Stimulated activated CD4-positive, alpha-beta T cell treated with anti-CD3 and anti-CD28 coated beads, Interleukin-12 subunit alpha, Interleukin-12 subunit beta, amount 100 ng/mL, for 24 hours (primary cell): ENCODE data around the gene LIPE.

Source experiments
- DNase-seq, 2 experiments: peaks; one replicate each; pipeline ENCODE4 v3.0.0-alpha.2; 2020; ENCODE audit warnings: low read depth in 2 of 2

The LIPE gene

DNA sequence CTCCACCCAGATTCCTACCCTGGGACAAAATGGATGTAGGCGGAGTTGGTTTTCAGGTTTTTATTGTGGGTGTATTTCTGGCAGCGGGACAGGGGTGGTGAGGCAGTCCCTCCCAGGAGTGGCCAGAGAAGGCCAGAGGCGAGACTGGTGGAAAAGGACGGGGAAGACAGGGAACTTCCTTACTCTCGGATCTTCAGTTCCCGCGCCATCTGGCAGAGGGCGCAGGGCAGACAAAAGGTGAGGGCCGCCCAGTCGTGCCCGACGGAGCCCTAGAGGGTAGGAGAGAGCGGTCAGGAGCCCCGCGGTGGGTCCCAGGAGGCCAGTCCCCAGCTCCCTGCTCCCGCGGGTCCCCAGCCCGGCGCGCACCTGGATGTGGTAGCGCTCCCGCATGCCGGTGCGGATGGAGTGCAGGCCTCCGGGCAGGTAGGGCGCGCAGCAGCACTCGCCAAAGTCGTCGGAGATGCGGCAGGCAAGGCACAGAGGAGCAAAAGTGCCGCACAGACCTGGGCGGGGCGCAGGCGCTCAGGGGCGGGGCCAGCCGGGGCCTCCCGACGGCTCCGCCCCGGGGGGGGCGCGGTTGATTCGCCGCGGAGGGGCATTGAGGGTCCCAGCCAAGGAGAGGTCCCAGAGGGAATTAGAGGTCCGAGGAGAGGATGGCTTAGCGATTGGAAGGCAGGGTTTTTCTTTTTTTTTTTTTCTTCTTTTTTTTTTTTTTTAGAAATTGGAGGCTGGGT lies 40.0 kb downstream of the LIPE start:
- DNase-seq = peak; percentile 33 to 63

DNA sequence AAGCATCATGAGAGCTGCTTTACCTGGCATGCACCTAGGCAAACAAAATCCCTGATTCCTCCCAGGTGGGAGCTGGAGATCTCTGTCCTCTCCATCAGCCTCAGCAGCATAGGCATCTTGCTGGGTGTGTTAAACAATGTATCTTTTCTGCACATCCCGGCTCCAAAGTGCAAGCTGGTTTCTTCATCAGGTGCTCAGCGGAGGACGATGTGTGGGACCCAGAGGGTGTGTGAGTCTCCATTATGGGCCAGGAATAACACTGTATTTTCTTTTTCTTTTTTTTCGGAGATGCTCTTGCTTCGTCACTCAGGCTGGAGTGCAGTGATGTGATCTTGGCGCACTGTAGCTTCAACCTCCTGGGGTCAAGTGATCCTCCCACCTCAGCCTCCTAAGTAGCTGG lies 47.0 kb downstream of the LIPE start:
- DNase-seq = no peak

DNA sequence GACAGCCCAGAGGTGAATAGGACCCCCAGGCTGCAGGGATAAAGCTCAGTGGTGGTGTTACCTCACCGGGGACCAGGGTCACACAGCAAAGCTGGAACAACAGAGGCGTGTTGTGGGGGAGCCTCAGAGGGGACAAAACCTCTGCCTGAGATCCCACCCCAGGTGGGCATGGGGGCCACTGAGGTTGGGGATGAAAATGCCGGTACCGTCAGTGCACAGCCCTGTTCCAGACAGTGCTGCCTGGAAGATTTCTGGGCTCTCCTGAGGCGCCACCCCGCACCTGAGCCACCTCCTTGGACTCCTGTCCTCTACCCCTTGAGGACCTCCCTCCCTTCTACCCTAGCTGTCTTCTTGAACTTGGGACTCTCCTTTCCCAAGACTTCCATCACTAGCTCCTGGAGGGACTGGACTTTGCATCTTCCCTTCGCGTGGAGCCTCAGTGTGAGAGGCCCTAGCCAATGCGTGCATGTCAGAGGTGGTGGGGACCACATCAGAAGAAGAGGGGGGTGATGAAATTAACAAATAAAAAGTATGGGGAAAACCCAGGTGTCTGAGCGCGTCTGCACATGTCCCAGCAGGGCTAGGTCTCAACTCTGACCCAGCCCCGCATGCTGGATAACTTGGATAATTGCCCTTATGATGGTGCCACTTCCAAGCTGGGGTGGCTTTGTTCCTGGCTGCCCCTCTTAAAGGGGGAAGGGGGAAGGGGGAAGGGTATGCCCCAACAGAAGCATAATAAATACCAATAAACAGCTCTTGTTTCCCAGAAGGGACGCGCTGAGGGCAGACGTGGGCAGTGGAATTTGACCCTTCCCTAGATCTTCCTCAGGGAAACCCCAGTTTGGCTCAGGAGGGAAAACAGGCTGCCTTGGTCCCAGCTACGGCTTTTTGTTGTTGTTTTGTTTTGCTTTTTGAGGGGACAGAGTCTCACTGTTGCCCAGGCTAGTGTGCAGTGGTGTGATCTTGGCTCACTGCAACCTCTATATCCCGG lies 48.7 kb downstream of the LIPE start:
- no peak for DNase-seq

DNA sequence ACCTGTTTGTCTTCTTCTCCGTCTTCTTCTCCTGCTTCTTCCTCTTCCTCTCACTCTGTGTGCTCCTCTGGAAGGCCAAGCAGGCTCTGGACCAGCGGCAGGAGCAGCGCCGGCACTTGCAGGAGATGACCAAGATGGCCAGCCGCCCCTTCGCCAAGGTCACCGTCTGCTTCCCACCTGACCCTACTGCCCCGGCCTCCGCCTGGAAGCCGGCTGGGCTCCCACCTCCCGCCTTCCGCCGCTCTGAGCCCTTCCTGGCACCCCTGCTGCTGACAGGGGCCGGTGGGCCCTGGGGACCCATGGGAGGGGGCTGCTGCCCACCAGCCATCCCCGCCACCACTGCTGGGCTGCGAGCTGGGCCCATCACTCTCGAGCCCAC lies 51.0 kb downstream of the LIPE start:
- no peak for DNase-seq

- no peak for DNase-seq
Measured at GRCh38 chr19:42375415-42376176, 51.6 kb downstream of the LIPE start.

- DNase-seq = no peak
Measured at GRCh38 chr19:42374826-42375376, 52.3 kb downstream of the LIPE start.

- no peak for DNase-seq
Measured at GRCh38 chr19:42370626-42371175, 56.5 kb downstream of the LIPE start.

- DNase-seq = no peak
Measured at GRCh38 chr19:42370068-42370520, 57.1 kb downstream of the LIPE start.

- no peak for DNase-seq
Measured at GRCh38 chr19:42369433-42370067, 57.6 kb downstream of the LIPE start.

- DNase-seq = no peak
Measured at GRCh38 chr19:42368765-42369164, 58.4 kb downstream of the LIPE start.

GRCh38 chr19:42368360-42368759 lies 58.8 kb downstream of the LIPE start:
- no peak for DNase-seq

DNA sequence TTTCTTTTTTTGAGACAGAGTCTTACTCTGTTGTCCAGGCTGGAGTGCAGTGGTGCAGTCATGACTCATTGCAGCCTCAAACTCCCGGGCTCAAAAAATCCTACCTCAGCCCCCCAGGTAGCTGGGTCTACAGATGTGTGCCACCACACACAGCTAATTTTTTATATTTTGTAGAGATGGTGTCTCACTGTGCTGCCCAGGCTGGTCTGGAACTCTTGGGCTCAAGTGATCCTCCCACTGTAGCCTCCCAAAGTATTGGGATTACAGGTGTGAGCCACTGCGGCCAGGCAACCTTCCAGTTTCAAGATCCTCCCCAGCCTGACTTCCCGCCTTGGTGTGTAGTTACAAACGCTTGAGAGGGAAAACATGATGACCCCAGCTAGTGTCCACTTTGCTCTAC lies 59.3 kb downstream of the LIPE start:
- DNase-seq = no peak

DNA sequence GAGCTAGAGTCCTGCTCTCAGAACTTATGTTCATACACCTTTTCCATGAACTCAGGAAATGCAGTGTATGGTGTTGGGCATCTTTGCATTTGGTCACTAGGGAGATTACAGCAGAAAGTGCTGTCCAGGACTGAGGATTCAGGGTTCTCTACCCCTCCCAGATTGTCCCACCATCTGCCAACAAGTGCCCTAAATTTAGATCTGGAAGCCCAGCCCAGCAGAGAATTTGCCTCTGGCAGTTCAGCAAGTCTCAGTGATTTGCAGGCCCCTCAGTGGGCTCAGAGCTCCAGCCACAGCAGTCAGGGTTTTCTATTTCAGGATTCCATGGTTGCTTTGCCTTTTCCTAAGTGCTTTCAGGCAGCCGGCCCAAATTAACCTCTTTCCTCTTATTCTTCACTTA lies 60.5 kb downstream of the LIPE start:
- DNase-seq = no peak

DNA sequence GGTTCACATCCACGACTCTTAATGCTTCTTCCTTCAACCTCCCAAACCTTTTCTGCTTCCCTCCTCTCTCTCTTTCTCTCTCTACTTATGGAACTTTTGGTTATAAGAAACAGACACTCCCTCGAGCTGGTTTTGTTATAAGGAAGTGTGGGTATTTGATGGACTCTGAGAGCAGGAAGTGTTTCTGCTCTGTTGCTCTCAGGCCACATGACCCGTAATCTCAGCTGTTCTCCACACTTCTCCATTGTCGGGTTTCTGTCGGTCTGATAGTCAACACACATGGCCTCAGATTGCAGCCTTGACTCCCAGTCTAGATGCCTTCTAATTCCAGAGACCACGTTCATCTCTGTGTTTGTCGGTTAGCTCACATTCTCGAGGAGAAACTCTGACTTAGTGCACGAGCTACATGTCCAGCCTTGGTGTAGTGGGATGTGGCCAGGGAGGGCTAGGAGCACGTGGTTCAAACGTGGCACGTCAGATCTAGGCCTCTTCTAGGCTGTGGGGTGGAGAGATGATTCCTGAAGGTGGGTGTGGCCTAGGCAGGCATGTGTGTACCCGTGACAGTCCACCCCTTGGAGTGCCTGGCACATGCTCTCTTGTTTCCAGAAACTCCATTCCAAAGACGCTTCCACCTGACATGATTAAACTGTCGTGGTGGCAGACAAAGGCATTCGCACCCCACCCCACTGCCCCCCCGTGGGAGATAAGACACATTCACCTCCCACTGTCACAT lies 63.4 kb downstream of the LIPE start:
- DNase-seq = no peak

GRCh38 chr19:42362891-42363440 lies 64.2 kb downstream of the LIPE start:
- no peak for DNase-seq

DNA sequence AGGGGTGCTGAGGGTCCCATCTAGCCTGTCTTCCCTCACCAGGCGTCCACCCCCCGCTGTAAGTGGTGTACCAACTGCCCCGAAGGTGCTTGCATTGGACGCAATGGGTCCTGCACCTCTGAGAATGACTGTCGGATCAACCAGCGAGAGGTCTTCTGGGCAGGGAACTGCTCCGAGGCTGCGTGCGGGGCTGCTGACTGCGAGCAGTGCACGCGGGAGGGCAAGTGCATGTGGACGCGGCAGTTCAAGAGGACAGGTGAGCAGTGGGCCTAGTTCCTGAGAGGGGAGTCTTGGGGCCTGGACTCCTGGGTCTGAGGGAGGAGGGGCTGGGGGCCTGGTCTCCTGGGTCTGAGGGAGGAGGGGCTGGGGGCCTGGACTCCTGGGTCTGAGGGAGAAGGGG lies 64.8 kb downstream of the LIPE start:
- no peak for DNase-seq

DNA sequence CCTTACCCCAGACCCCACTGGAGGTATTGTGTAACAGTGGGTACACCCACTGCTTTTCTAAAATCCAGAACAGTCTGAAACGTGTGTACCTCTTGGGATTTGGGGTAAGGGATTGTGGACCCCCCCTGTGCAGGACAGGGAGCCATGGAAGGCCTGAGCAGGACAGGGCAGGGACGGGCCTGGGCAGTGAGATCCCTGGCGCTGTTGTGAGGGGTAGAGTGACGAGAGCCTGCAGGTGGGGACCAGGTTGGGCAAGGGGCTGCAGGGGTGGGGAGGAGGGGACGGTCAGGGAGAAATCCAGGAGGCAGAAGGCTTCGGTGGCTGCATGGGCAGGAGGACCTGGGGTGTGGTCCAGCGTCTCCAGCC lies 65.7 kb downstream of the LIPE start:
- DNase-seq = no peak

DNA sequence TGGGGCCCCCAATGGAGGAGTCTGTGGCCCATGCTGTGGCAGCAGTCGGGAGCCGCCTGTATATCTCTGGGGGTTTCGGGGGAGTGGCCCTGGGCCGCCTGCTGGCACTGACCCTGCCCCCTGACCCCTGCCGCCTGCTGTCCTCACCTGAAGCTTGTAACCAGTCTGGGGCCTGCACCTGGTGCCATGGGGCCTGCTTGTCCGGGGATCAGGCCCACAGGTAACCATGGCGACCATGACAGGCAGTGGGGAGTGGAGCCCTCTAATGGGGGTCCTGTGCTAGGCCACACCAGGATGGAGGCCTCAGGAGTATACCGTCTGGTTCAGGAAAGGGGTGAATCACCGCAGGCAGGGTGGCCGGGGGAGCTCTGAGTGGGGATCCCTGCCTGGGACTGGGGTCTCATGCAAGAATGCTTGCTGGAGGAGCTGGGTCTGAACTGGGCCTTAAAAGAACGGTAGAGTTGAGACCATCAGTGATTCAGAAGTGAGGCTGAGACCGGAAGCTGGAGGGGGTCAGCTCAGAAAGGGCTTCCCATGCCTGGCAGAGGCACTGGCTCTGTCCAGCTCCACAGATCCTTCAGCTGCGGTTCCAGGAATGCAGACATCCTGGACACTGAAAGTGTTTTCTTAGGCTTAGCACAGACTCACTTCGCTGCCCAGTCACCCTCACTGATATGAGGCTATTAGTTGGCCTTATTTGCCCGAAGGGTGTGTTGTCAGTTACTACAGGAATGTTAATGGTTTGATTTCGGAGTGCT lies 66.2 kb downstream of the LIPE start:
- no peak for DNase-seq

DNA sequence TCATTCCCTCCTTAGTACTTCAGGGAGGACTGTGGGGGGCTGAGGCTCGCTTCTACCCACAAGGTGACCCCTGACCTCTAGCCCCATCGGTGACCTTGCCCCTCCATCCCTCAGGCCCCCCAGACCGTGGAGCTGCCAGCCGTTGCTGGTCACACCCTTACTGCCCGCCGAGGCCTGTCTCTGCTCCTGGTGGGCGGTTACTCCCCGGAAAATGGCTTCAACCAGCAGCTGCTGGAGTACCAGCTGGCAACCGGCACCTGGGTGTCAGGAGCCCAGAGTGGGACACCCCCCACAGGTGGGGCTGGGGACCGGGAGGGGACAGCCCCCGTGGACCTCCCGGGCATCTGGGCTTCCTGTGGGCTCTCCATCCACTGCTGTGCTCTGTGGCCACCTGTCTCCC lies 69.9 kb downstream of the LIPE start:
- DNase-seq = no peak
